H1 (cell line): ENCODE results near the gene ARHGAP26. TPM values are rescaled to one million over a fixed set of nuclear protein-coding genes. Genes with fewer than 3 reads are reported as not detected.

Experiments
- CTCF ChIA-PET: fragments of 300-600 bp; sonication (Branson Sonifier 250); formaldehyde crosslinking; loops from one replicate; lab custom pipeline; 2021; ENCODE audit not compliant: partially characterized antibody; lab: Charles Lee
- POLR2A ChIA-PET: fragments of 300-600 bp; sonication (Branson Sonifier 250); formaldehyde crosslinking; loops from one replicate; lab custom pipeline; 2021; ENCODE audit warnings: inconsistent platforms; ENCODE audit not compliant: partially characterized antibody; lab: Charles Lee
- DNase-seq, 2 experiments: peaks; one replicate each; pipeline versions ENCODE4 v3.0.0 to v3.0.0-alpha.2; 2010 to 2022; ENCODE audit warnings: low spot score in 2 of 2, low read depth in 1 of 2, mixed read lengths in 1 of 2
- FAIRE-seq: peaks from 2 replicates; lab custom pipeline; 2011; peaks lifted over from hg19 to GRCh38; lab: Jason Lieb, UNC
- H2AFZ ChIP-seq: 2 replicates; pipeline ENCODE4 v1.8.1; 2012; ENCODE audit warnings: low read length, inconsistent platforms
- H2AK5ac ChIP-seq: 2 replicates; pipeline ENCODE4 v1.6.1; 2013; ENCODE audit warnings: low read depth, low read length
- H2BK120ac ChIP-seq: replicated peaks from 2 replicates; pipeline ENCODE3; 2013; ENCODE audit warnings: low read depth, low read length, inconsistent platforms
- H2BK12ac ChIP-seq: 2 replicates; pipeline ENCODE4 v1.6.1; 2013; ENCODE audit warnings: low read depth, low read length
- H2BK15ac ChIP-seq: 2 replicates; pipeline ENCODE4 v1.6.1; 2013; ENCODE audit warnings: low read length
- H2BK20ac ChIP-seq: 2 replicates; pipeline ENCODE4 v1.6.1; 2013; ENCODE audit warnings: low read length
- H2BK5ac ChIP-seq: 2 replicates; pipeline ENCODE4 v1.6.1; 2013; ENCODE audit warnings: low read depth, low read length
- H3K14ac ChIP-seq: 2 replicates; pipeline ENCODE4 v1.6.1; 2013; ENCODE audit warnings: inconsistent platforms; ENCODE audit not compliant: insufficient read length
- H3K18ac ChIP-seq: 2 replicates; pipeline ENCODE4 v1.6.1; 2013; ENCODE audit warnings: low read length; ENCODE audit errors: extremely low read depth
- H3K23ac ChIP-seq: 2 replicates; pipeline ENCODE4 v1.6.1; 2013; ENCODE audit warnings: inconsistent platforms; ENCODE audit not compliant: insufficient read length
- H3K23me2 ChIP-seq: 2 replicates; pipeline ENCODE4 v1.6.1; 2013; ENCODE audit warnings: low read depth, low read length
- H3K27ac ChIP-seq: 2 replicates; pipeline ENCODE4 v1.6.1; 2011; ENCODE audit warnings: low read depth, low read length, inconsistent platforms
- H3K27me3 ChIP-seq, 4 experiments: replicated peaks in 1 of 4; 1 replicate in 1 of 4; 2 replicates in 3 of 4; pipeline versions ENCODE4 v1.6.1 to v1.8.1; 2011 to 2013; ENCODE audit warnings: low read length in 3 of 4, mild to moderate bottlenecking in 3 of 4, inconsistent platforms in 2 of 4, mixed read lengths in 2 of 4, moderate library complexity in 1 of 4; ENCODE audit not compliant: control insufficient read depth in 3 of 4, insufficient read depth in 3 of 4; ENCODE audit errors: extremely low read depth in 1 of 4
- H3K36me3 ChIP-seq, 4 experiments: 2 replicates each; pipeline versions ENCODE4 v1.6.1 to v1.8.1; 2011 to 2013; ENCODE audit warnings: mild to moderate bottlenecking in 4 of 4, low read length in 3 of 4, moderate library complexity in 2 of 4, control low read depth in 1 of 4, inconsistent platforms in 1 of 4; ENCODE audit not compliant: insufficient read depth in 4 of 4, control insufficient read depth in 2 of 4
- H3K4ac ChIP-seq: replicated peaks from 2 replicates; pipeline ENCODE3; 2013; ENCODE audit warnings: low read length, low read depth, mixed read lengths, inconsistent platforms; ENCODE audit not compliant: insufficient read length
- H3K4me1 ChIP-seq, 4 experiments: replicated peaks in 1 of 4; 1 replicate in 1 of 4; 2 replicates in 3 of 4; pipeline versions ENCODE4 v1.6.1 to v1.8.1; 2011 to 2013; ENCODE audit warnings: low read length in 3 of 4, inconsistent platforms in 2 of 4, mixed read lengths in 1 of 4; ENCODE audit not compliant: insufficient read depth in 4 of 4, control insufficient read depth in 3 of 4
- H3K4me2 ChIP-seq, 2 experiments: 2 replicates each; pipeline versions ENCODE4 v1.6.1 to v1.8.1; 2011 to 2013; ENCODE audit warnings: low read depth in 2 of 2, low read length in 2 of 2, control low read depth in 1 of 2, inconsistent platforms in 1 of 2, mild to moderate bottlenecking in 1 of 2; ENCODE audit not compliant: insufficient read depth in 1 of 2
- H3K4me3 ChIP-seq, 4 experiments: fragments of 200-600, 300-600 bp in 1 of 4; sonication (generic), shearing (Covaris generic), sonication (Bioruptor Twin) in 1 of 4; 2 replicates each; pipeline versions ENCODE4 v1.5.1 to v1.8.1; 2011 to 2016; ENCODE audit warnings: low read length in 4 of 4, low read depth in 3 of 4, control low read depth in 2 of 4, inconsistent platforms in 2 of 4, mild to moderate bottlenecking in 2 of 4, mixed read lengths in 1 of 4, moderate library complexity in 1 of 4; ENCODE audit not compliant: insufficient read depth in 2 of 4; ENCODE audit errors: extremely low read depth in 1 of 4
- H3K56ac ChIP-seq: replicated peaks from 2 replicates; pipeline ENCODE3; 2013; ENCODE audit warnings: low read depth, mild to moderate bottlenecking, mixed read lengths, low read length, inconsistent platforms; ENCODE audit not compliant: insufficient read length
- H3K79me1 ChIP-seq: 2 replicates; pipeline ENCODE4 v1.6.1; 2013; ENCODE audit warnings: low read depth, low read length, control low read depth
- H3K79me2 ChIP-seq, 2 experiments: 2 replicates each; pipeline versions ENCODE4 v1.6.1 to v1.8.1; 2012 to 2013; ENCODE audit warnings: low read length in 2 of 2, mild to moderate bottlenecking in 2 of 2, inconsistent platforms in 1 of 2; ENCODE audit not compliant: insufficient read depth in 2 of 2, control insufficient read depth in 1 of 2
- H3K9ac ChIP-seq, 4 experiments: replicated peaks in 1 of 4; 1 replicate in 1 of 4; 2 replicates in 3 of 4; pipeline versions ENCODE4 v1.6.1 to v1.8.1; 2011 to 2013; ENCODE audit warnings: low read depth in 3 of 4, low read length in 3 of 4, control low read depth in 2 of 4, mild to moderate bottlenecking in 2 of 4, moderate library complexity in 2 of 4, inconsistent platforms in 1 of 4; ENCODE audit errors: extremely low read depth in 1 of 4
- H3K9me3 ChIP-seq, 2 experiments: 2 replicates each; pipeline versions ENCODE4 v1.6.1 to v1.8.1; 2012 to 2013; ENCODE audit warnings: mild to moderate bottlenecking in 2 of 2, moderate library complexity in 2 of 2, control low read depth in 1 of 2, inconsistent platforms in 1 of 2, low read depth in 1 of 2, low read length in 1 of 2, mixed read lengths in 1 of 2; ENCODE audit not compliant: insufficient read depth in 2 of 2
- H4K20me1 ChIP-seq, 2 experiments: replicated peaks in 1 of 2; 2 replicates each; pipeline versions ENCODE3 to v1.8.1; 2011 to 2013; ENCODE audit warnings: inconsistent platforms in 2 of 2, low read length in 2 of 2, mild to moderate bottlenecking in 1 of 2; ENCODE audit not compliant: insufficient read depth in 2 of 2, control insufficient read depth in 1 of 2
- H4K5ac ChIP-seq: 2 replicates; pipeline ENCODE4 v1.6.1; 2013; ENCODE audit warnings: low read length, low read depth, mixed read lengths, inconsistent platforms; ENCODE audit not compliant: insufficient read length
- H4K8ac ChIP-seq: 2 replicates; pipeline ENCODE4 v1.8.0; 2013; ENCODE audit warnings: mild to moderate bottlenecking, moderate library complexity, low read length, inconsistent platforms; ENCODE audit not compliant: insufficient read depth; ENCODE audit errors: extremely low read depth
- H4K91ac ChIP-seq: replicated peaks from 2 replicates; pipeline ENCODE3; 2013; ENCODE audit warnings: low read length, mixed read lengths, inconsistent platforms; ENCODE audit not compliant: insufficient read length
- BRCA1 ChIP-seq: IDR thresholded peaks from 2 replicates; pipeline ENCODE4 v1.6.1; 2012; ENCODE audit warnings: low read depth, low read length, improper control_type of control experiment
- CEBPB ChIP-seq: IDR thresholded peaks from 2 replicates; pipeline ENCODE4 v1.6.1; 2012; ENCODE audit warnings: low read depth, low read length
- CREB1 ChIP-seq: IDR thresholded peaks from 2 replicates; pipeline ENCODE4 v1.6.1; 2012; ENCODE audit warnings: inconsistent platforms
- EP300 ChIP-seq, 2 experiments: IDR thresholded peaks; 1 replicate in 1 of 2; 2 replicates in 1 of 2; pipeline ENCODE4 v1.6.1; 2011 to 2012; ENCODE audit warnings: low read depth in 2 of 2, low read length in 2 of 2, mild to moderate bottlenecking in 2 of 2, borderline replicate concordance in 1 of 2, inconsistent platforms in 1 of 2, moderate library complexity in 1 of 2
- FOSL1 ChIP-seq: IDR thresholded peaks from 2 replicates; pipeline ENCODE4 v1.6.1; 2011; ENCODE audit warnings: mild to moderate bottlenecking, low read depth, low read length, moderate library complexity; ENCODE audit not compliant: insufficient read depth
- KDM1A ChIP-seq: fragments of 200-600, 300-600 bp; sonication (generic); IDR thresholded peaks from 2 replicates; pipeline ENCODE4 v1.7.1; 2016; ENCODE audit warnings: mild to moderate bottlenecking, low read length, borderline replicate concordance
- NRF1 ChIP-seq: IDR thresholded peaks from 2 replicates; pipeline ENCODE4 v1.6.1; 2011; ENCODE audit warnings: mild to moderate bottlenecking, low read depth, low read length, improper control_type of control experiment
- PHF8 ChIP-seq: fragments of 200-600 bp; sonication (generic); conservative IDR thresholded peaks from 2 replicates; pipeline ENCODE4 v1.7.1; 2012; ENCODE audit warnings: low read depth, mild to moderate bottlenecking, inconsistent platforms, low read length, moderate library complexity
- POU5F1 ChIP-seq: IDR thresholded peaks from 2 replicates; pipeline ENCODE4 v1.6.1; 2011; ENCODE audit warnings: low read depth, mild to moderate bottlenecking, low read length, moderate library complexity
- RAD21 ChIP-seq, 2 experiments: IDR thresholded peaks in 1 of 2; conservative IDR thresholded peaks in 1 of 2; 2 replicates each; pipeline ENCODE4 v1.6.1; 2011; ENCODE audit warnings: low read depth in 2 of 2, low read length in 2 of 2, improper control_type of control experiment in 1 of 2, inconsistent platforms in 1 of 2, mild to moderate bottlenecking in 1 of 2, moderate library complexity in 1 of 2
- RFX5 ChIP-seq: IDR thresholded peaks from 2 replicates; pipeline ENCODE4 v1.6.1; 2011; ENCODE audit warnings: low read depth, low read length, improper control_type of control experiment, borderline replicate concordance
- TBP ChIP-seq: IDR thresholded peaks from 2 replicates; pipeline ENCODE4 v1.6.1; 2011; ENCODE audit warnings: low read depth, low read length, improper control_type of control experiment
- ZNF274 ChIP-seq: IDR thresholded peaks from 2 replicates; pipeline ENCODE4 v1.7.0; 2012; ENCODE audit warnings: low read length, borderline replicate concordance; ENCODE audit errors: extremely low read depth
- WGBS, 2 experiments: shearing (Covaris generic) in 1 of 2; methylation state at CpG; one replicate each; pipeline versions ENCODE4 v1.1.6 to v1.1.7; 2013 to 2015; ENCODE audit warnings: low lambda C conversion rate in 2 of 2, mixed read lengths in 2 of 2, inconsistent platforms in 1 of 2, low coverage in 1 of 2, missing lambda C conversion rate in 1 of 2; ENCODE audit not compliant: insufficient replicate concordance in 2 of 2, insufficient coverage in 1 of 2, insufficient read length in 1 of 2; ENCODE audit errors: extremely low coverage in 1 of 2, missing lambda C conversion rate in 1 of 2; 5-methylcytosine and 5-hydroxymethylcytosine counted together
- polyA plus RNA-seq, 7 experiments: library from polyadenylated mRNA; depleted of rRNA in 3 of 7; stranded (reverse) in 5 of 7; unstranded in 2 of 7; fragments of >200 nt in 5 of 7; fragments of 200-250 nt in 2 of 7; gene quantifications; 1 replicate in 5 of 7; 2 replicates in 1 of 7; 4 replicates in 1 of 7; pipeline versions ENCODE4 v1.2.1 to v1.2.3, GENCODE V29; 2011 to 2013; ENCODE audit warnings: missing spikeins in 2 of 7, mixed read lengths in 2 of 7
- total RNA-seq: library from RNA; stranded (reverse); fragmentation: NEBNext Ultra II Directional; extraction: Animal tissue kit (Norgen Biotek cat#: 25700); gene quantifications from 2 replicates; pipeline ENCODE4 v1.2.1, GENCODE V29; 2021

The ARHGAP26 gene
- total and polyA plus RNA-seq, 2 of the 8 experiments (the other 6 are each of a cell fraction or from before 2014, with no cell fraction given), result 7.1 to 24.8 TPM

DNA sequence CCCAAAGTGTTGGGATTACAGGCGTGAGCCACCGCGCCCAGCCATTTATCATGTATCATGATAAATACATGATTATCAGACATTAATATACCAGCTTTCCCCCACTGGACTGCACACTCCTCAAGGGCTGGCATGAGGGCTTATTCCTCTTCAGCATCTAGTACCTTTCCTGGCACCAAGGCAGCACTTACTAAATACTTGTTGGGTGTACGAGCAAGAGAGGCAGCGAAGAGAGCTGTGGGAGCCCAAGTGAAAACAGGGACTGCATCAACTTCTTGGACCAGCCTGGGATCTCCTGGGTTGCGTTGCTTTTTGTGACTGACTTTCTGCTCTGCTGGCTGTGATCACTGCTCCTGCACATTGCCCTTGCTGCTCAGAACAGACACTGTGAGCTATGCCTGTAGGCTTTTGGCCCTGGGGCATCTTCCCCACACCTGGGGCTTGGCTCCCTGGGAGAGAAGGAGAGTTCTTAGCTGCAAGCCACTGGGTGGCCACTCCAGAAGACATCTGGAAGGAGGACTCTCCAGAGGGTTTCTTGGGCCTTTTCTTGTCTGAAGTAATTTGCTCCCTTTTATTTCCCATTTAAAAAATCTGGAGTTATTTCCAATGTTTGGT is 409.1 kb downstream of the ARHGAP26 start:
- no peak overlapping the region for H3K4me3 ChIP-seq
- H2BK20ac ChIP-seq, result no peak overlapping the region
- no peak overlapping the region for H2BK5ac ChIP-seq
- no peak overlapping the region for H2AFZ ChIP-seq
- CTCF ChIA-PET, result interaction anchor here (0.6 to 1.6 kb wide), 5 partner anchors 9 to 627 kb away, joined by 3 to 5 read pairs (median 3); no protein-coding TSS in a partner anchor
- no peak overlapping the region for H2BK12ac ChIP-seq
- no peak for FAIRE-seq
- peaks cover 0 to under 1% (median 0%) of the 10 kb centered on the region in 4 experiments; a peak in 3 of 7 replicates for H3K4me1 ChIP-seq
- H3K23ac ChIP-seq, result no peak overlapping the region
- H3K9me3 ChIP-seq, result no peaks in the 10 kb centered on the region
- no peaks in the 10 kb centered on the region for H3K23me2 ChIP-seq
- TF ChIP-seq TBP, result no peak
- TF ChIP-seq ZNF274, result no peak
- TF ChIP-seq NRF1, result no peak
- no peak for TF ChIP-seq EP300 (IDR thresholded peaks at IDR 0.05; ENCODE audit: borderline replicate concordance in 1 of 2, low read depth in 2 of 2, low read length in 2 of 2)
- no peak for TF ChIP-seq POU5F1
- no peak for TF ChIP-seq RFX5
- TF ChIP-seq BRCA1, result no peak
- no peak for TF ChIP-seq FOSL1
- TF ChIP-seq RAD21 (IDR thresholded peaks at IDR 0.05 in 1 of 2, conservative IDR thresholded peaks at IDR 0.05 in 1 of 2; ENCODE audit: low read depth in 2 of 2, low read length in 2 of 2), result no peak
- no peak for TF ChIP-seq CREB1
- no peak for TF ChIP-seq PHF8
- TF ChIP-seq KDM1A, result no peak
- TF ChIP-seq CEBPB, result no peak
- TF ChIP-seq, all 59 proteins: peak for 0
- no peak overlapping the region for H2BK120ac ChIP-seq
- no peak overlapping the region for H3K27ac ChIP-seq
- no peak overlapping the region for H3K18ac ChIP-seq
- H3K56ac ChIP-seq, result no peak overlapping the region
- no peaks in the 10 kb centered on the region for H3K79me1 ChIP-seq
- no peak overlapping the region for H2BK15ac ChIP-seq
- no peak overlapping the region for H3K4me2 ChIP-seq
- no peak overlapping the region for H3K4ac ChIP-seq
- no peaks in the 10 kb centered on the region for H3K36me3 ChIP-seq
- POLR2A ChIA-PET, result no interaction called here
- H3K79me2 ChIP-seq, result no peaks in the 10 kb centered on the region
- no peak overlapping the region; the same call in 1 of the 2 replicates for H4K8ac ChIP-seq
- H3K14ac ChIP-seq, result no peak overlapping the region
- H2AK5ac ChIP-seq, result no peak overlapping the region
- DNase-seq, result no peak
- no peak overlapping the region for H3K9ac ChIP-seq
- no peaks in the 10 kb centered on the region for H4K20me1 ChIP-seq
- no peaks in the 10 kb centered on the region for H3K27me3 ChIP-seq
- WGBS, 2 experiments, result 88% methylated on average over 6 of the region's 6 CpGs; no CpG with 5 or more reads in 1 of the 2 experiments
- H4K91ac ChIP-seq, result no peak overlapping the region
- H4K5ac ChIP-seq, result no peak overlapping the region
